Glutamatergic neuron (in vitro differentiated cells): ENCODE data around the gene SPINK8. TPM values are rescaled to one million over a fixed set of nuclear protein-coding genes. Genes with fewer than 3 reads are reported as not detected.
"Not testable (repeated sequence)": the region's sequence is repeated elsewhere in the genome, so short reads cannot be mapped to it uniquely, and the experiment has no call there.

Experiments
- DNase-seq: peaks from one replicate; pipeline ENCODE4 v3.0.0; 2022
- H3K27ac Mint-ChIP-seq: one replicate; pipeline ENCODE4 v1.8.0; 2020; ENCODE audit warnings: mild to moderate bottlenecking, mixed read lengths, inconsistent platforms; ENCODE audit not compliant: unreplicated experiment
- H3K27me3 Mint-ChIP-seq: one replicate; pipeline ENCODE4 v1.8.0; 2020; ENCODE audit warnings: mild to moderate bottlenecking, moderate library complexity, mixed read lengths, inconsistent platforms; ENCODE audit not compliant: unreplicated experiment
- H3K36me3 Mint-ChIP-seq: one replicate; pipeline ENCODE4 v1.8.0; 2020; ENCODE audit warnings: mild to moderate bottlenecking, mixed read lengths, inconsistent platforms; ENCODE audit not compliant: unreplicated experiment
- H3K4me1 Mint-ChIP-seq: one replicate; pipeline ENCODE4 v1.8.0; 2020; ENCODE audit warnings: mild to moderate bottlenecking, low read depth, mixed read lengths, inconsistent platforms; ENCODE audit not compliant: unreplicated experiment
- H3K4me3 Mint-ChIP-seq: one replicate; pipeline ENCODE4 v1.8.0; 2020; ENCODE audit warnings: mild to moderate bottlenecking, mixed read lengths, inconsistent platforms; ENCODE audit not compliant: unreplicated experiment
- H3K9me3 Mint-ChIP-seq: one replicate; pipeline ENCODE4 v1.8.0; 2020; ENCODE audit warnings: mild to moderate bottlenecking, moderate library complexity, mixed read lengths, inconsistent platforms; ENCODE audit not compliant: unreplicated experiment
- CTCF ChIP-seq: fragments of 200-600 bp; sonication (generic); IDR thresholded peaks from one replicate; pipeline ENCODE4 v1.5.0; 2021; ENCODE audit not compliant: partially characterized antibody, unreplicated experiment
- total RNA-seq: library from RNA; stranded (reverse); fragmentation: NEBNext Ultra II Directional; extraction: Animal tissue kit (Norgen Biotek cat#: 25700); gene quantifications from one replicate; pipeline ENCODE4 v1.2.1, GENCODE V29; 2021; ENCODE audit not compliant: unreplicated experiment

SPINK8 gene
- total RNA-seq, 1 donor from 2014 or later, result not detected

GRCh38 chr3:48343432-48343831 is 10.0 kb upstream of the SPINK8 start:
- no peak for DNase-seq
- no peak for TF ChIP-seq CTCF
- Mint-ChIP-seq H3K27ac (no peak overlapping the region), H3K4me1 (no peaks in the 10 kb centered on the region), H3K27me3 (peaks cover 1% of the 10 kb centered on the region), H3K36me3 (no peaks in the 10 kb centered on the region), H3K4me3 (no peak overlapping the region), H3K9me3 (peaks cover 1% of the 10 kb centered on the region)

GRCh38 chr3:48338635-48339034 is 5.2 kb upstream of the SPINK8 start:
- no peak for DNase-seq
- peaks cover under 1% of the 10 kb centered on the region for H3K9me3 Mint-ChIP-seq
- H3K27ac Mint-ChIP-seq, result no peak overlapping the region
- no peaks in the 10 kb centered on the region for H3K36me3 Mint-ChIP-seq
- H3K4me1 Mint-ChIP-seq, result no peaks in the 10 kb centered on the region
- H3K4me3 Mint-ChIP-seq, result no peak overlapping the region
- H3K27me3 Mint-ChIP-seq, result peaks cover 1% of the 10 kb centered on the region
- TF ChIP-seq CTCF, result no peak

- not testable (repeated sequence) for H3K4me1 Mint-ChIP-seq, H3K27ac Mint-ChIP-seq, H3K36me3 Mint-ChIP-seq, H3K4me3 Mint-ChIP-seq, H3K27me3 Mint-ChIP-seq, H3K9me3 Mint-ChIP-seq, DNase-seq
Observed at GRCh38 chr3:48337536-48337935, 4.1 kb upstream of the SPINK8 start.

GRCh38 chr3:48335286-48335685 is 1.8 kb upstream of the SPINK8 start:
- H3K9me3 Mint-ChIP-seq, H3K4me1 Mint-ChIP-seq, H3K4me3 Mint-ChIP-seq, DNase-seq, H3K27ac Mint-ChIP-seq, H3K36me3 Mint-ChIP-seq, H3K27me3 Mint-ChIP-seq: not testable (repeated sequence)

- H3K27me3 Mint-ChIP-seq, result no peaks in the 10 kb centered on the region
- H3K4me1 Mint-ChIP-seq, result no peaks in the 10 kb centered on the region
- peaks cover 1% of the 10 kb centered on the region for H3K9me3 Mint-ChIP-seq
- no peak overlapping the region for H3K27ac Mint-ChIP-seq
- no peaks in the 10 kb centered on the region for H3K36me3 Mint-ChIP-seq
- no peak for DNase-seq
- no peak for TF ChIP-seq CTCF
- no peak overlapping the region for H3K4me3 Mint-ChIP-seq
Observed at GRCh38 chr3:48334605-48335004, 1.1 kb upstream of the SPINK8 start.

- H3K9me3 Mint-ChIP-seq, H3K36me3 Mint-ChIP-seq, DNase-seq, H3K4me1 Mint-ChIP-seq, H3K4me3 Mint-ChIP-seq, H3K27ac Mint-ChIP-seq, H3K27me3 Mint-ChIP-seq: not testable (repeated sequence)
Observed at GRCh38 chr3:48331706-48332435, 1.6 kb downstream of the SPINK8 start.
